Neural progenitor cell (in vitro differentiated cells): ENCODE results near the gene UPB1. TPM values are rescaled to one million over a fixed set of nuclear protein-coding genes. Genes with fewer than 3 reads are reported as not detected.

ENCODE experiments used
- DNase-seq: peaks from one replicate; pipeline ENCODE4 v3.0.0-alpha.2; 2016; ENCODE audit warnings: low spot score
- H2AFZ ChIP-seq: fragments of 200-600 bp; sonication (generic); replicated peaks from 2 replicates; pipeline ENCODE4 v1.6.1; 2016; ENCODE audit warnings: antibody characterized with exemption
- H3F3A ChIP-seq: fragments of 200-600 bp; sonication (generic); 2 replicates; pipeline ENCODE4 v1.6.1; 2016; ENCODE audit warnings: antibody characterized with exemption, low read depth
- H3K27ac ChIP-seq: fragments of 200-600 bp; sonication (generic); 2 replicates; pipeline ENCODE4 v1.5.1; 2016; ENCODE audit warnings: mild to moderate bottlenecking
- H3K27me3 ChIP-seq: fragments of 200-600 bp; sonication (generic); 2 replicates; pipeline ENCODE4 v1.6.1; 2016; ENCODE audit warnings: mild to moderate bottlenecking, moderate library complexity
- H3K36me3 ChIP-seq: fragments of 200-600 bp; sonication (generic); 2 replicates; pipeline ENCODE4 v1.5.1; 2016
- H3K4me1 ChIP-seq: fragments of 200-600 bp; sonication (generic); 2 replicates; pipeline ENCODE4 v1.6.1; 2016; ENCODE audit warnings: mixed run types
- H3K4me2 ChIP-seq: fragments of 200-600 bp; sonication (generic); 2 replicates; pipeline ENCODE4 v1.6.1; 2016
- H3K4me3 ChIP-seq: fragments of 200-600 bp; sonication (generic); 2 replicates; pipeline ENCODE4 v1.5.1; 2016
- H3K79me2 ChIP-seq: fragments of 200-600 bp; sonication (generic); 2 replicates; pipeline ENCODE4 v1.6.1; 2016; ENCODE audit warnings: low read depth
- H3K9ac ChIP-seq: fragments of 200-600 bp; sonication (generic); 2 replicates; pipeline ENCODE4 v1.6.1; 2016
- H3K9me3 ChIP-seq: fragments of 200-600 bp; sonication (generic); 2 replicates; pipeline ENCODE4 v1.5.1; 2016; ENCODE audit warnings: low read depth
- H4K20me1 ChIP-seq: fragments of 200-600 bp; sonication (generic); 2 replicates; pipeline ENCODE4 v1.6.1; 2016; ENCODE audit warnings: low read depth
- H3K27ac Mint-ChIP-seq: 3 replicates; pipeline ENCODE4 v1.8.0; 2021; ENCODE audit warnings: mixed read lengths
- H3K27me3 Mint-ChIP-seq: 2 replicates; pipeline ENCODE4 v1.8.0; 2022; ENCODE audit warnings: low read depth, mild to moderate bottlenecking, inconsistent platforms, moderate library complexity, mixed read lengths; ENCODE audit not compliant: insufficient read depth
- H3K36me3 Mint-ChIP-seq: 3 replicates; pipeline ENCODE4 v1.8.0; 2021; ENCODE audit warnings: mixed read lengths
- H3K4me1 Mint-ChIP-seq: 3 replicates; pipeline ENCODE4 v1.8.0; 2021; ENCODE audit warnings: mixed read lengths
- H3K4me3 Mint-ChIP-seq: 3 replicates; pipeline ENCODE4 v1.8.0; 2021; ENCODE audit warnings: mild to moderate bottlenecking, moderate library complexity, mixed read lengths
- H3K9me3 Mint-ChIP-seq: 3 replicates; pipeline ENCODE4 v1.8.0; 2020; ENCODE audit warnings: mixed read lengths
- EZH2 ChIP-seq: fragments of 200-600 bp; sonication (generic); IDR thresholded peaks from 2 replicates; pipeline ENCODE4 v1.6.1; 2017; ENCODE audit warnings: antibody characterized with exemption, mild to moderate bottlenecking, moderate library complexity
- EZH2phosphoT487 ChIP-seq: fragments of 200-600 bp; sonication (generic); IDR thresholded peaks from 2 replicates; pipeline ENCODE4 v1.6.1; 2017; ENCODE audit warnings: antibody characterized with exemption
- total RNA-seq: library from RNA; depleted of rRNA; stranded (reverse); fragments of >200 nt; gene quantifications from 2 replicates; pipeline ENCODE4 v1.2.3, GENCODE V29; 2015; ENCODE audit warnings: low replicate concordance
- TF ChIP-seq, protein P1 (sequence below): fragments of 200-600 bp; sonication (generic); IDR thresholded peaks from 2 replicates; pipeline ENCODE4 v1.5.1; 2017; ENCODE audit warnings: antibody characterized with exemption, mild to moderate bottlenecking

Gene UPB1
- total RNA-seq, 1 donor from 2014 or later = 0.17 TPM

DNA sequence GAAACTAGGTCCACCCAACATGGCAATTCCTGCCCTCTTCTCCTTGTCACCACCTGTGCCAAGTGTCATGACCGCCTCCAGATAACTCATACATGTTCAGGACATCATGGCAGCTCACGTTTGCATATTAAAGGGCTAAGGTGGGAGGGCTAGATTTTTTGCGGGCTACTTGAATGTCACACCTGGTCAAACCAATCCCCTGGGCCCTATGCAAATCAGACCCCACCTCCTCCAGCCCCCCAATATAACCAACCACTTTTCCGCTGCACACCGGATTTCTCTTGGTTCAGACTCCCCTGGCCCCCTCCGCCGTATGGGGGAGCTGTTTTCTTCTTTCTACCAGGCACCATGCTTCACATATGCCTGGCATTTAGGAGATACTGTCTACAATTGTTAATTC is 12.6 kb downstream of the UPB1 start:
- Histone ChIP-seq H4K20me1 (no peaks in the 10 kb centered on the region), H3K27ac (no peak overlapping the region), H2AFZ (peak overlapping the region; percentile 11), H3K79me2 (no peaks in the 10 kb centered on the region), H3K4me1 (peaks cover 7% of the 10 kb centered on the region), H3K4me3 (peak overlapping the region; percentile 7), H3F3A (peaks cover 12% of the 10 kb centered on the region), H3K4me2 (peak overlapping the region; percentile 43), H3K9me3 (no peaks in the 10 kb centered on the region), H3K27me3 (peaks cover 3% of the 10 kb centered on the region), H3K9ac (no peak overlapping the region), H3K36me3 (no peaks in the 10 kb centered on the region)
- no peaks in the 10 kb centered on the region for H3K36me3 Mint-ChIP-seq
- H3K4me3 Mint-ChIP-seq = no peak overlapping the region
- no peak overlapping the region for H3K27ac Mint-ChIP-seq
- H3K9me3 Mint-ChIP-seq = no peaks in the 10 kb centered on the region
- DNase-seq = peak; percentile 69
- no peak for TF ChIP-seq EZH2
- no peak for TF ChIP-seq EZH2phosphoT487
- TF ChIP-seq, protein P1, sequence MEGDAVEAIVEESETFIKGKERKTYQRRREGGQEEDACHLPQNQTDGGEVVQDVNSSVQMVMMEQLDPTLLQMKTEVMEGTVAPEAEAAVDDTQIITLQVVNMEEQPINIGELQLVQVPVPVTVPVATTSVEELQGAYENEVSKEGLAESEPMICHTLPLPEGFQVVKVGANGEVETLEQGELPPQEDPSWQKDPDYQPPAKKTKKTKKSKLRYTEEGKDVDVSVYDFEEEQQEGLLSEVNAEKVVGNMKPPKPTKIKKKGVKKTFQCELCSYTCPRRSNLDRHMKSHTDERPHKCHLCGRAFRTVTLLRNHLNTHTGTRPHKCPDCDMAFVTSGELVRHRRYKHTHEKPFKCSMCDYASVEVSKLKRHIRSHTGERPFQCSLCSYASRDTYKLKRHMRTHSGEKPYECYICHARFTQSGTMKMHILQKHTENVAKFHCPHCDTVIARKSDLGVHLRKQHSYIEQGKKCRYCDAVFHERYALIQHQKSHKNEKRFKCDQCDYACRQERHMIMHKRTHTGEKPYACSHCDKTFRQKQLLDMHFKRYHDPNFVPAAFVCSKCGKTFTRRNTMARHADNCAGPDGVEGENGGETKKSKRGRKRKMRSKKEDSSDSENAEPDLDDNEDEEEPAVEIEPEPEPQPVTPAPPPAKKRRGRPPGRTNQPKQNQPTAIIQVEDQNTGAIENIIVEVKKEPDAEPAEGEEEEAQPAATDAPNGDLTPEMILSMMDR = peak; percentile 47
- peaks cover 13% of the 10 kb centered on the region for H3K4me1 Mint-ChIP-seq
- H3K27me3 Mint-ChIP-seq = peaks cover 5% of the 10 kb centered on the region

DNA sequence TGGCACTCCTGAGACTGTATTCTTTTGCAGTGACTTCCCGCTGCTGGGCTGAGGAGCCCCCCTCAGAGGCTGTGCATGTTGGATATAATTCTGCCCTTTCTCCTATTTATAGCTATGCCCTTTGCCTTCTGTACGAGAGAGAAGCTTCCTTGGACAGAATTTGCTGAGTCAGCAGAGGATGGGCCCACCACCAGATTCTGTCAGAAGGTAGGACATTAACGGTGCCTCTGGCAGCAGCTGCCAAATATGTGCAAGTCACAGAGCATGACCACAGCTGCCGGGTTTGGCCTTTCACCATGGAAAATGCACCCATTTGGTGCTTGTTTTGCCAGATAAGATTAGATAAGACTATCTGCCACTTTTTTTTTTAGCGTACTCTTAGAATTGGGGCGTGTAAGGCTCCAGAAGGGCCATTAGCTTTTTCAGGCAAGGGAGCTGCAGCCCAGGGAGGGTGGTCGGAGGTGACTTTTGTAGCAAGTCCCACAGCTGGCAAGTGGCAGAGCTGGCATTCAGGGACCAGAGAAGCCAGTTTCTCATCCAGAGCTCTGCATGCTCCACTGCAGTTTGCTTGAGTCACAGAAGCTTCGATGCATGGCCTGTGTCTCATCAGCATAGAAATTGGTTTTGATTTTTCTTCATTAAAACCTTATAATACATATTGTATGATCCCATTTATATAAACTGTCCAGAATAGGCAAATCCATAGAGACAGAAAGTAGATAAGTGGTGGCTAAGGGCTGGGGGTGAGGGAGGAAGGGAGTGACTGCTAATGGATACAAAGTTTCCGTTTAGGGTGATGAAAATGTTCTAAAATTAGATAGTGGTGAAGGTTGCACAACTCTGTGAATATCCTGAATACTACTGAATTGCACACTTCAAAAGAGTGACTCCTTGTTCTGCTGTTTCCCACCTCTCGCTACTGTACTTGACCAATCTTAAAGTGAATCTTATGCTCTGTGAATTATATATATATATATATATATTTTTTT is 15.8 kb downstream of the UPB1 start:
- Mint-ChIP-seq H3K9me3 (no peaks in the 10 kb centered on the region), H3K27ac (no peak overlapping the region), H3K4me3 (no peak overlapping the region), H3K4me1 (peaks cover 12% of the 10 kb centered on the region), H3K27me3 (peaks cover 5% of the 10 kb centered on the region), H3K36me3 (no peaks in the 10 kb centered on the region)
- DNase-seq = no peak
- Histone ChIP-seq H3K4me3 (no peak overlapping the region), H3K79me2 (no peaks in the 10 kb centered on the region), H3K4me1 (peaks cover 7% of the 10 kb centered on the region), H3F3A (peaks cover 12% of the 10 kb centered on the region), H3K36me3 (no peaks in the 10 kb centered on the region), H3K27me3 (no peaks in the 10 kb centered on the region), H4K20me1 (no peaks in the 10 kb centered on the region), H3K9me3 (no peaks in the 10 kb centered on the region), H3K27ac (no peak overlapping the region), H3K9ac (no peak overlapping the region), H3K4me2 (no peak overlapping the region), H2AFZ (no peak overlapping the region)
- no peak for TF ChIP-seq EZH2
- no peak for TF ChIP-seq EZH2phosphoT487

DNA sequence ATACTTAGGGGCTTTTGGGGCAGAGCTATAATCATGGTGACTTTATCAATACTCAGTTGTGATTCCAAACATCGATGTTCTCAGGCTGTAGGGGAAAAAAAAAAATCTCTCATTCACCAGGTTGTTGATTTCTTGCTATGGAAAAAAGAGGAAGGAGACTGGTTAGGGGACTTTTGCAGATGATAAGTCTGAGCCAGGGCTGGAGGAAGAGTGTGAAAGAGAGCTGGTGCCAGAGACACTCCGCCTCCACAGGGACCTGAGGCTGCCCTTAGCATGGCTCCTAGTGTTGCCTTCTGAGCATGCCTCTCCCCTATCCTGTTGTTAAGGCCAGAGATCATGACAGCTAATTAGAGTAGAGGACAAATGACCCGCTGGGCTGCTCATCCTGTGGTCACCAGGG is 16.9 kb downstream of the UPB1 start:
- H3K4me2 ChIP-seq = no peak overlapping the region
- Mint-ChIP-seq H3K9me3 (no peaks in the 10 kb centered on the region), H3K27ac (no peak overlapping the region), H3K4me3 (no peak overlapping the region), H3K36me3 (no peaks in the 10 kb centered on the region), H3K4me1 (peaks cover 12% of the 10 kb centered on the region), H3K27me3 (peaks cover 7% of the 10 kb centered on the region)
- no peak overlapping the region for H2AFZ ChIP-seq
- no peaks in the 10 kb centered on the region for H3K79me2 ChIP-seq
- peaks cover 12% of the 10 kb centered on the region for H3F3A ChIP-seq
- H3K27me3 ChIP-seq = no peaks in the 10 kb centered on the region
- H3K9ac ChIP-seq = no peak overlapping the region
- H3K4me3 ChIP-seq = no peak overlapping the region
- no peak overlapping the region for H3K27ac ChIP-seq
- no peaks in the 10 kb centered on the region for H3K9me3 ChIP-seq
- H3K36me3 ChIP-seq = no peaks in the 10 kb centered on the region
- H3K4me1 ChIP-seq = peaks cover 6% of the 10 kb centered on the region
- no peaks in the 10 kb centered on the region for H4K20me1 ChIP-seq
- TF ChIP-seq EZH2 = no peak
- TF ChIP-seq, protein P1 = no peak
- TF ChIP-seq EZH2phosphoT487 = no peak
- DNase-seq = no peak
